Measurements from ENCODE around the gene HNRNPH1. TPM values are rescaled to one million over a fixed set of nuclear protein-coding genes. Genes with fewer than 3 reads are reported as not detected.

Gene HNRNPH1
- total RNA-seq, 1 donor from 2014 or later, result 509 TPM

DNA sequence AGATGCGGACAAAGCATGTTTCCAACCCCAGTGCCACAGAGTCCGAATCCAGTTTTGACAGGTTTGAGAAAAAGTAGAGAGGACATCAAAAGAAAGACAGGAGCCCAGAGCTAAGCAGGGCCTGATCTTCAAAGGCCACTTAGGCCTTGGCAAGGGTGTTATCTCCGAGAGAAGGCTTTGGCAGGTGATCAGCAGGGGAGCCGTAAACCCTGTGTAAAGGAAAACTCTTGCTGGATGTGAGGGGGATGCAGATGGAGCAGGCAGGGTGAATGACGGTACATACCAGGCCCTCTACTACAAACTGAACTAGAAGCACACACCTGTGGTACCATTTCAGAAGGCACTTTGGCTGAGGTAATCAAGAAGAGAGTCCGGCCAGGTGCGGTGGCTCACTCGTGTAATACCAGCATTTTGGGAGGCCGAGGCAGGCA lies 1.4 kb upstream of the HNRNPH1 start:
- no peak for DNase-seq (ENCODE audit: extremely low spot score, unreplicated experiment)
- peaks cover 31% of the 10 kb centered on the region for H3K36me3 Mint-ChIP-seq (ENCODE audit: unreplicated experiment)
- TF ChIP-seq, protein P1, sequence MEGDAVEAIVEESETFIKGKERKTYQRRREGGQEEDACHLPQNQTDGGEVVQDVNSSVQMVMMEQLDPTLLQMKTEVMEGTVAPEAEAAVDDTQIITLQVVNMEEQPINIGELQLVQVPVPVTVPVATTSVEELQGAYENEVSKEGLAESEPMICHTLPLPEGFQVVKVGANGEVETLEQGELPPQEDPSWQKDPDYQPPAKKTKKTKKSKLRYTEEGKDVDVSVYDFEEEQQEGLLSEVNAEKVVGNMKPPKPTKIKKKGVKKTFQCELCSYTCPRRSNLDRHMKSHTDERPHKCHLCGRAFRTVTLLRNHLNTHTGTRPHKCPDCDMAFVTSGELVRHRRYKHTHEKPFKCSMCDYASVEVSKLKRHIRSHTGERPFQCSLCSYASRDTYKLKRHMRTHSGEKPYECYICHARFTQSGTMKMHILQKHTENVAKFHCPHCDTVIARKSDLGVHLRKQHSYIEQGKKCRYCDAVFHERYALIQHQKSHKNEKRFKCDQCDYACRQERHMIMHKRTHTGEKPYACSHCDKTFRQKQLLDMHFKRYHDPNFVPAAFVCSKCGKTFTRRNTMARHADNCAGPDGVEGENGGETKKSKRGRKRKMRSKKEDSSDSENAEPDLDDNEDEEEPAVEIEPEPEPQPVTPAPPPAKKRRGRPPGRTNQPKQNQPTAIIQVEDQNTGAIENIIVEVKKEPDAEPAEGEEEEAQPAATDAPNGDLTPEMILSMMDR (IDR thresholded peaks at IDR 0.05), result no peak
- peak overlapping the region; percentile 99 for H3K27ac Mint-ChIP-seq (ENCODE audit: unreplicated experiment)
- peaks cover 35% of the 10 kb centered on the region for H3K4me1 Mint-ChIP-seq (ENCODE audit: unreplicated experiment)
- no peaks in the 10 kb centered on the region for H3K27me3 Mint-ChIP-seq (ENCODE audit: unreplicated experiment)
- H3K4me3 Mint-ChIP-seq (ENCODE audit: unreplicated experiment), result peak overlapping the region; percentile 97
- H3K9me3 Mint-ChIP-seq (ENCODE audit: unreplicated experiment), result no peaks in the 10 kb centered on the region

GRCh38 chr5:179623906-179624741 lies 653 bp upstream of the HNRNPH1 start:
- Mint-ChIP-seq H3K9me3 (ENCODE audit: unreplicated experiment) (no peaks in the 10 kb centered on the region), H3K27ac (ENCODE audit: unreplicated experiment) (peak overlapping the region; percentile 99), H3K27me3 (ENCODE audit: unreplicated experiment) (no peaks in the 10 kb centered on the region), H3K4me1 (ENCODE audit: unreplicated experiment) (peaks cover 40% of the 10 kb centered on the region), H3K36me3 (ENCODE audit: unreplicated experiment) (peaks cover 36% of the 10 kb centered on the region), H3K4me3 (ENCODE audit: unreplicated experiment) (peak overlapping the region; percentile 97)
- TF ChIP-seq, protein P1 (IDR thresholded peaks at IDR 0.05), result no peak
- no peak for DNase-seq (ENCODE audit: extremely low spot score, unreplicated experiment)

GRCh38 chr5:179621551-179622214 lies 1.8 kb downstream of the HNRNPH1 start:
- Mint-ChIP-seq H3K9me3 (ENCODE audit: unreplicated experiment) (no peaks in the 10 kb centered on the region), H3K36me3 (ENCODE audit: unreplicated experiment) (peaks cover 55% of the 10 kb centered on the region), H3K27ac (ENCODE audit: unreplicated experiment) (peak overlapping the region; percentile 91), H3K27me3 (ENCODE audit: unreplicated experiment) (no peaks in the 10 kb centered on the region), H3K4me1 (ENCODE audit: unreplicated experiment) (peaks cover 55% of the 10 kb centered on the region), H3K4me3 (ENCODE audit: unreplicated experiment) (peak overlapping the region; percentile 97)
- TF ChIP-seq, protein P1 (IDR thresholded peaks at IDR 0.05), result no peak
- DNase-seq (ENCODE audit: extremely low spot score, unreplicated experiment), result no peak

DNA sequence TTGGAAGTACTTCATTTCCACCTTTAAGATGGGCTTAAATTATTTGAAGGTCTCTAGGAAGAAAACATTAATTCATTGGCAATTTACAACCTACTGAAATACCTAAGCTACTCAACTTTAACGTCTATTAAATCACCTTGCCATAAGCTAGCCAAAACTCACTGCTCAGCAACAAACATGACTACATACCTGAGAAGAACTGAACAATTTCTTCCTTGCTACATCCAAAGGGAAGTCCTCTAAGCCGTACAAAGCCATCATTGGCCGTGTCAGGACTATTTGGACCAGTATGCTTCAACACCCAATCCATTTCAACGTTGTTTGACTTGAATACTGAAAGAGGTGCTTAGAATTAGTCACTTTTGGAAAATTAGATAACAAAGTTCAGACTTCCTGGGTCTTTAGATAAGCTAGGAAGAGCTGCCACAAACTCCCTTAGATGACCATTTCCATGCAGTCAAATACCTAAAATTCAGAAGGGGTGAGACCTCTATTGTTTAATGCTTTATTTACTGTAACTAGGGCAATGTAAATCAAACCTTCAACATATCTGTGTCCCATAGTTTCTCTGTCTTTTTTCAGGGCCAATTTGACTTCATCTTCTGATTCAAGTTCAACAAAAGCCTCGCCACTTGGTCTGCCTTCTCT lies 2.6 kb downstream of the HNRNPH1 start:
- Mint-ChIP-seq H3K9me3 (ENCODE audit: unreplicated experiment) (no peaks in the 10 kb centered on the region), H3K27ac (ENCODE audit: unreplicated experiment) (peak overlapping the region; percentile 91), H3K4me1 (ENCODE audit: unreplicated experiment) (peaks cover 57% of the 10 kb centered on the region), H3K4me3 (ENCODE audit: unreplicated experiment) (peak overlapping the region; percentile 97), H3K36me3 (ENCODE audit: unreplicated experiment) (peaks cover 62% of the 10 kb centered on the region), H3K27me3 (ENCODE audit: unreplicated experiment) (no peaks in the 10 kb centered on the region)
- DNase-seq (ENCODE audit: extremely low spot score, unreplicated experiment), result no peak
- TF ChIP-seq, protein P1 (IDR thresholded peaks at IDR 0.05), result no peak
